BLaER1 (cell line): ENCODE results near the gene PCGF6.

Experiments
- H3K27ac ChIP-seq: shearing (Covaris generic); formaldehyde crosslinking; 2 replicates; pipeline ENCODE4 v1.8.1; 2022
- H3K27me3 ChIP-seq: shearing (Covaris generic); formaldehyde crosslinking; 2 replicates; pipeline ENCODE4 v1.8.1; 2022
- H3K36me3 ChIP-seq: shearing (Covaris generic); formaldehyde crosslinking; 2 replicates; pipeline ENCODE4 v1.8.1; 2022
- H3K4me1 ChIP-seq: shearing (Covaris generic); formaldehyde crosslinking; 2 replicates; pipeline ENCODE4 v1.8.1; 2022
- H3K4me2 ChIP-seq: shearing (Covaris generic); formaldehyde crosslinking; 2 replicates; pipeline ENCODE4 v1.8.1; 2022
- H3K4me3 ChIP-seq: shearing (Covaris generic); formaldehyde crosslinking; 2 replicates; pipeline ENCODE4 v1.8.1; 2022
- H3K9ac ChIP-seq: shearing (Covaris generic); formaldehyde crosslinking; 2 replicates; pipeline ENCODE4 v1.8.1; 2022
- H3K9me3 ChIP-seq: shearing (Covaris generic); formaldehyde crosslinking; 2 replicates; pipeline ENCODE4 v1.8.1; 2022
- H4K20me1 ChIP-seq: shearing (Covaris generic); formaldehyde crosslinking; 2 replicates; pipeline ENCODE4 v1.8.1; 2022
- Cebpa-rat ChIP-seq: shearing (Covaris generic); IDR thresholded peaks from 2 replicates; pipeline ENCODE4 v1.8.1; 2022

The PCGF6 gene

DNA sequence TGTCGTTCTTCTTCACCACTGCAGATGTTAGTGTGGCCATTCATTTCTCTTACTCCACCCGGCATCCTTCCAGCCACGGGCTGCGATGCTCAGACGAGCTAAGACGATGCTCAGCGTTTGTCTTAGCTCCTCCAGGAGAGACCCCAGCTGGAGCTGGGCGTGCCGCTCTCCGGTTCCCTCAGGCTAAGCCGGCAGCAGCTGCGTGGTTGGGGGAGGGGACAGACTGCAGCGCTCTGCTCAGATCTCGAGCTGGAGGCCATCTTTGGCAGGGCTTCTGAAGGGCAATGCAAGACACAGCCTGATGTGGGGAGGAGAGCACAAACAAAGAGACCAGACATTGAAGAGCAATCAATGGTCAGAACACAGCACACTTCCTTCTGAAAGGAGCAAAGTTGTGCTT lies 69.2 kb downstream of the PCGF6 start:
- Histone ChIP-seq H3K36me3 (no peaks in the 10 kb centered on the region), H3K4me2 (no peak overlapping the region)

DNA sequence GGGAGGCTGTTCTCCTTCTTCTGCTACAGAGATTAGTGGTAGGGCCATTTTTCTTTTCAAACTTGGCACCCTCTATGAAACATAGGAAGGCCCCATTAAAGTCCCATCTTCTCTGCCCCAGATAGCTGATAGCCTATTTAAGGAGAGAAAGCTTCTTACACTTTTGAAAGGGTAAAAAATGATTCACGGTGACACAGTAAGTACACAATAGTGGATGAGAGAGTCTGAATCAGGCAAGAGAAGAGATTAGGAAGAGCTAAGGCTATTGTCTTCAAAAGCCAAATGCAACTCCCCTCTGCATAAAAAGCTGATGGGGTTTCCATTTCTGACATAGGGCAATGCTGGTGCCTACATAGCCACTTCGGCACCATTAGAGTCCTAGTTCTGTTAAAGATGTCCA lies 70.4 kb downstream of the PCGF6 start:
- Histone ChIP-seq H3K9ac (no peak overlapping the region), H3K9me3 (peaks cover 17% of the 10 kb centered on the region), H4K20me1 (peaks cover 57% of the 10 kb centered on the region), H3K4me1 (peaks cover 24% of the 10 kb centered on the region), H3K4me3 (no peak overlapping the region), H3K27me3 (peaks cover 42% of the 10 kb centered on the region), H3K27ac (no peak overlapping the region), H3K4me2 (no peak overlapping the region), H3K36me3 (no peaks in the 10 kb centered on the region)
- no peak for TF ChIP-seq Cebpa-rat

More for the DNA sequence above, 69.2 kb downstream of the PCGF6 start:
- peaks cover 46% of the 10 kb centered on the region for H4K20me1 ChIP-seq
- peaks cover 17% of the 10 kb centered on the region for H3K9me3 ChIP-seq
- H3K27me3 ChIP-seq, result peaks cover 29% of the 10 kb centered on the region
- H3K4me1 ChIP-seq, result peaks cover 18% of the 10 kb centered on the region
- no peak overlapping the region for H3K9ac ChIP-seq
- no peak overlapping the region for H3K4me3 ChIP-seq
- TF ChIP-seq Cebpa-rat, result no peak
- no peak overlapping the region for H3K27ac ChIP-seq

GRCh38 chr10:103280031-103280430 lies 70.9 kb downstream of the PCGF6 start:
- no peak overlapping the region for H3K4me3 ChIP-seq

GRCh38 chr10:103278862-103279298 lies 72.1 kb downstream of the PCGF6 start:
- Histone ChIP-seq H3K27ac (no peak overlapping the region), H3K4me1 (peaks cover 24% of the 10 kb centered on the region), H3K4me2 (no peak overlapping the region), H3K9ac (no peak overlapping the region), H3K36me3 (no peaks in the 10 kb centered on the region), H3K27me3 (peaks cover 47% of the 10 kb centered on the region), H3K9me3 (peaks cover 17% of the 10 kb centered on the region), H4K20me1 (peaks cover 57% of the 10 kb centered on the region), H3K4me3 (no peak overlapping the region)
- TF ChIP-seq Cebpa-rat, result no peak

More at GRCh38 chr10:103280031-103280430, 70.9 kb downstream of the PCGF6 start:
- H3K4me1 ChIP-seq, result peaks cover 24% of the 10 kb centered on the region
- H3K9me3 ChIP-seq, result peaks cover 17% of the 10 kb centered on the region
- no peak for TF ChIP-seq Cebpa-rat
- no peak overlapping the region for H3K27ac ChIP-seq
- H4K20me1 ChIP-seq, result peaks cover 57% of the 10 kb centered on the region
- no peak overlapping the region for H3K4me2 ChIP-seq
- peaks cover 46% of the 10 kb centered on the region for H3K27me3 ChIP-seq
- H3K36me3 ChIP-seq, result no peaks in the 10 kb centered on the region
- H3K9ac ChIP-seq, result no peak overlapping the region

DNA sequence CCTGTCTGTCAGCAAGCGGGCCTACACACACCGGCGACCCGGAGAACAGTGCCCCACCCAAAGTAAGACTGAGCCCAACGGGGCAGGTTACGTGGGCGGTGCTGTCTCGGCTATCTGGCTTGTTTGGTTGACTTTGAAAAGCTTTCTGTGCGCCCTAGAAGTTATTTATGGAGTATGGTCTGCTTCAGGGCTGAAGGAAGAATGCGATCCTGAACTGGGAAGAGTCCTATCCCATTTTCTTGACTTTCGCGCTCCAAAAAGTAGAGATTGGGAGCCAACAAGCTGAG lies 72.5 kb downstream of the PCGF6 start:
- Histone ChIP-seq H4K20me1 (peaks cover 57% of the 10 kb centered on the region), H3K9ac (no peak overlapping the region), H3K4me3 (peak overlapping the region; percentile 68; the same call in 1 of the 2 replicates), H3K27ac (no peak overlapping the region), H3K4me1 (peaks cover 24% of the 10 kb centered on the region), H3K4me2 (peak overlapping the region; percentile 95), H3K27me3 (peaks cover 47% of the 10 kb centered on the region), H3K9me3 (peaks cover 17% of the 10 kb centered on the region), H3K36me3 (no peaks in the 10 kb centered on the region)
- TF ChIP-seq Cebpa-rat, result no peak

DNA sequence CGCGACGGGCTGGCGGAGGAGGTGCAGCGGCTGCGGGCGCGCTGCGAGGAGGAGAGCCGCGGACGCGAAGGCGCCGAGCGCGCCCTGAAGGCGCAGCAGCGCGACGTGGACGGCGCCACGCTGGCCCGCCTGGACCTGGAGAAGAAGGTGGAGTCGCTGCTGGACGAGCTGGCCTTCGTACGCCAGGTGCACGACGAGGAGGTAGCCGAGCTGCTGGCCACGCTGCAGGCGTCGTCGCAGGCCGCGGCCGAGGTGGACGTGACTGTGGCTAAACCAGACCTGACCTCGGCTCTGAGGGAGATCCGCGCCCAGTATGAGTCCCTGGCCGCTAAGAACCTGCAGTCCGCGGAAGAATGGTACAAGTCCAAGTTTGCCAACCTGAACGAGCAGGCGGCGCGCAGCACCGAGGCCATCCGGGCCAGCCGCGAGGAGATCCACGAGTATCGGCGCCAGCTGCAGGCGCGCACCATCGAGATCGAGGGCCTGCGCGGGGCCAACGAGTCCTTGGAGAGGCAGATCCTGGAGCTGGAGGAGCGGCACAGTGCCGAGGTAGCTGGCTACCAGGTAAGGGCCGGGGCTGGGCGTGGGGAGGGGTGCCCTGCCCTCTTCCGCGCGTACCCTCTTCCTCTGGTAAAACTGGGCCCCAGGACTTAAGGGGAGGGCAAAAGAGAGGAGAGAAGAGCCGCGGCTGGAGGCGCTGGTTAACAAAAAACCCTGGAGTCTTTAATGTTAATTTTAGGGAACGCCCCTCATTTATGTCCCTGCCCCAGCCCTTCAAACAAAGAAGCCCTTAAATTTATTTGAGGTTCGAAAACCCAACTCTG lies 73.0 kb downstream of the PCGF6 start:
- Histone ChIP-seq H3K36me3 (no peaks in the 10 kb centered on the region), H3K4me3 (peak overlapping the region; percentile 68), H3K4me2 (peak overlapping the region; percentile 95), H3K9ac (no peak overlapping the region), H3K27me3 (peaks cover 47% of the 10 kb centered on the region), H3K4me1 (peaks cover 24% of the 10 kb centered on the region), H4K20me1 (peaks cover 57% of the 10 kb centered on the region), H3K27ac (no peak overlapping the region), H3K9me3 (peaks cover 17% of the 10 kb centered on the region)
- TF ChIP-seq Cebpa-rat, result no peak

DNA sequence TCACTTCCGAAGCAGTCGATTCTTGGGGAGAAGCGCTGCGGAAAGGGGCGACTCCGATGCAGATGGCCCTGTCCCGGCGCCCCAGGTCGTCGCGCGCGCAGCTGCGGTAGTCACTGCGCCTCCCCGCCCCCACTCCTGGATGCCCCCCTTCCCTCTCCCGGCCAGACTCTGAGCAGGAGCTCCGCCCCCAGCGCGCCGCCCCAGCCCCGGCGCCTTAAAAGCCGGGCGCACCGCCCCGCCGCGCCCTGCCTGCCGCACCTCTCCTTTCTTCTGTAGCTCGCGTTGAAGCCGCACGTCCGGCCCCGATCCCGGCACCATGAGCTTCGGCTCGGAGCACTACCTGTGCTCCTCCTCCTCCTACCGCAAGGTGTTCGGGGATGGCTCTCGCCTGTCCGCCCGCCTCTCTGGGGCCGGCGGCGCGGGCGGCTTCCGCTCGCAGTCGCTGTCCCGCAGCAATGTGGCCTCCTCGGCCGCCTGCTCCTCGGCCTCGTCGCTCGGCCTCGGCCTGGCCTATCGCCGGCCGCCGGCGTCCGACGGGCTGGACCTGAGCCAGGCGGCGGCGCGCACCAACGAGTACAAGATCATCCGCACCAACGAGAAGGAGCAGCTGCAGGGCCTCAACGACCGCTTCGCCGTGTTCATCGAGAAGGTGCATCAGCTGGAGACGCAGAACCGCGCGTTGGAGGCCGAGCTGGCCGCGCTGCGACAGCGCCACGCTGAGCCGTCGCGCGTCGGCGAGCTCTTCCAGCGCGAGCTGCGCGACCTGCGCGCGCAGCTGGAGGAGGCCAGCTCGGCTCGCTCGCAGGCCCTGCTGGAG lies 73.8 kb downstream of the PCGF6 start, which contains the start of gene INA:
TSS of gene INA (plus strand) at position 243 of the 817 bp plus-strand sequence. CDS start at position 317, 74 bp downstream.
- Histone ChIP-seq H3K27ac (no peak within 1 kb of the TSS), H3K4me2 (peak within 1 kb of the TSS; percentile 95), H3K4me1 (peaks cover 24% of the 10 kb centered on the region), H3K4me3 (peak within 1 kb of the TSS; percentile 68), H3K36me3 (no peaks in the 10 kb centered on the region), H3K27me3 (peaks cover 47% of the 10 kb centered on the region), H3K9me3 (peaks cover 17% of the 10 kb centered on the region), H4K20me1 (peaks cover 57% of the 10 kb centered on the region), H3K9ac (peak within 1 kb of the TSS; percentile 41; the same call in 1 of the 2 replicates)
- TF ChIP-seq Cebpa-rat, result no peak

DNA sequence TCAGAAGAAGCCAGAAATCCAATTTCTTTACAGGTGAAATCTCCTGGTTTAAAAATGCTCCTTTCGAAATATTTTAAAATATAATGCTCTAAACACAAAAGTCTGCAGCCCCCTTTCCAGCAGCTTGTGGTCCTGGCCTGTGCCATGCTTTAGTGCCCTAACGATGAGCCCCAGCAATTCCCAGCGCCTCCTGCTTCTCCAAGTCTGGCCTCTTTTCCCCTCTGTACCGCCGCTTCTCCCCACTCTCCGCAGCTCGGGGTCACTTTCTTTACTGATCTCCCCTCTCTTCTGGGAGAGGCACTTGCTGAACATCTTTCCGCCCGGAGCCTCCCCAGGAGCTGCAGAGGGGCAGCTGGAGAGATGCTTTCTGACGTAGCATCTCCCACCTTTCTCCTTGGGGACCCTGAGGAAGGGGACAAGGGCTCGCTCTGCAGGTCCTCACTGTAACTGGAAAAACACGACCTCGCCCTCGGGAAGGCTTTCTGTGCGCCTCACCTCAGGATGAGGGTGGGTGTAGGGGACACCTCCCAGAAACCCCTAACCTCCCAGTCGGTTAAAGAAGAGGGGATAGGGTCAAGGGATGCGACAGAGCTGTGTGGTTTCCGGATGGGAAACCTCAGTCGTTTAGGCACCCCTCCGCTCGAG lies 74.6 kb downstream of the PCGF6 start:
- Histone ChIP-seq H3K9me3 (peaks cover 17% of the 10 kb centered on the region), H3K4me1 (peaks cover 24% of the 10 kb centered on the region), H3K36me3 (no peaks in the 10 kb centered on the region), H3K9ac (no peak overlapping the region), H3K27me3 (peaks cover 47% of the 10 kb centered on the region), H3K27ac (no peak overlapping the region), H3K4me2 (peak overlapping the region; percentile 95), H3K4me3 (peak overlapping the region; percentile 68), H4K20me1 (peaks cover 51% of the 10 kb centered on the region)
- TF ChIP-seq Cebpa-rat, result no peak

- H3K4me1 ChIP-seq, result peaks cover 19% of the 10 kb centered on the region
- no peak overlapping the region for H3K9ac ChIP-seq
- TF ChIP-seq Cebpa-rat, result no peak
- peaks cover 25% of the 10 kb centered on the region for H4K20me1 ChIP-seq
- H3K9me3 ChIP-seq, result peaks cover 9% of the 10 kb centered on the region
- no peaks in the 10 kb centered on the region for H3K36me3 ChIP-seq
- H3K27ac ChIP-seq, result no peak overlapping the region
- peaks cover 30% of the 10 kb centered on the region for H3K27me3 ChIP-seq
- H3K4me3 ChIP-seq, result no peak overlapping the region
- no peak overlapping the region for H3K4me2 ChIP-seq
Observed at GRCh38 chr10:103273041-103273441, 77.9 kb downstream of the PCGF6 start.
